G401.6 (cell line): Measurements from ENCODE around the gene CLCNKA.

Source experiments
- FAIRE-seq: peaks from 2 replicates; lab custom pipeline; 2012; peaks lifted over from hg19 to GRCh38; lab: Jason Lieb, UNC

The CLCNKA gene

GRCh38 chr1:16063226-16063829, 41.5 kb downstream of the CLCNKA start:
- FAIRE-seq: no peak

DNA sequence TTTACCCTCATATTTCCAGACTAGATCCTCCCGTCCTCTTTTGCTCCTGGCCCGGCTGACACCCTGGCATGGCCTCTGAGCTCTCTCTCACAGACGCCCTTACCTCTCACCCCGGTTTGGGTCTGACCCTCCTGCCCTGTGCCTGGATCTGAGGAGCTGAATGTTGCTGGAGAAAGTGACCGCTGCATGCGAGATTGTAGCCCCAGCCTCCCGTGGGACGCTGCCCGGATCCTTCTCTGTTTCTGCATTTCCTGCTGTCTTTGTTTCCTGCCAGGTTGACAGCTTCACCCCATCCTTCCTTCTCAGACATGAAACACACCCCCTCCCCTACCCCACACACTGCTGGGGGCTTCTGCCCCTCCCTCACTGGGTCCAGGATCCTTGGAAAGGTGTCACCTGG, 42.1 kb downstream of the CLCNKA start:
- FAIRE-seq: no peak

- no peak for FAIRE-seq
Observed at GRCh38 chr1:16064536-16065268, 42.9 kb downstream of the CLCNKA start.

DNA sequence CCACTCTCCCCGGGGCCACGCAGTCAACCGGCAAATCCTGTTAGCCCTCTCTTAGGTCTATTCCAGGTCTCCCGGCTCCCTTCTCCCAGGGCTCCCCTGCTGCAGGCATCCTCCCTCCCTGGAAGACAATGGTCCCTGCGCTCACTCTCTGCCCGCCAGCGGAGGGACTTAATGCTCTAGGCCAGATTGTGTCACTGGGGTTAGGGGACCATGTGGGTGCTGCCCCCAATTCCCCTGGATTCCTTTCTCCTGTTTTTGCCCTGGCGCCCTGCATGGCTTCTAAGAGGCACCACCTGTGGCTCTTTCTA, 43.4 kb downstream of the CLCNKA start:
- no peak for FAIRE-seq

DNA sequence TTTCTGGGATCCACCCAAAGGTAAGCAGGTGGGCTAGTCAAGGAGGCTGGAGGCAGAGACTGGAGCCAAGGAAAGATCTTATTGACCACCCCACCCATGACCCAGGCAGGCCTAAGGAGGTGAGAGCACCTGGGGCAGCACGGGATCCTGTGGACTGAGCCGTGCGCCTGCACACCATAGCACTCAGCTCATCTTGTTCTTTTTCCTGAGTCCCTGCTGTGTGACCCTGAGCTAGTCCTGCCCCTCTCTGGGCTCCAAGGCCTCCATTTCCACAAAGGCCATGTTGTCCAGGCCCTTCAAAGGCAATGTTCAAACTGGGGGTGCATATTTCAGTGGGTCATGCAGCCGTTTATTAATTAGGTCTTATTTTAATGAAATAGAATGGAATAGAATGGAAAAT, 44.4 kb downstream of the CLCNKA start:
- FAIRE-seq: no peak

DNA sequence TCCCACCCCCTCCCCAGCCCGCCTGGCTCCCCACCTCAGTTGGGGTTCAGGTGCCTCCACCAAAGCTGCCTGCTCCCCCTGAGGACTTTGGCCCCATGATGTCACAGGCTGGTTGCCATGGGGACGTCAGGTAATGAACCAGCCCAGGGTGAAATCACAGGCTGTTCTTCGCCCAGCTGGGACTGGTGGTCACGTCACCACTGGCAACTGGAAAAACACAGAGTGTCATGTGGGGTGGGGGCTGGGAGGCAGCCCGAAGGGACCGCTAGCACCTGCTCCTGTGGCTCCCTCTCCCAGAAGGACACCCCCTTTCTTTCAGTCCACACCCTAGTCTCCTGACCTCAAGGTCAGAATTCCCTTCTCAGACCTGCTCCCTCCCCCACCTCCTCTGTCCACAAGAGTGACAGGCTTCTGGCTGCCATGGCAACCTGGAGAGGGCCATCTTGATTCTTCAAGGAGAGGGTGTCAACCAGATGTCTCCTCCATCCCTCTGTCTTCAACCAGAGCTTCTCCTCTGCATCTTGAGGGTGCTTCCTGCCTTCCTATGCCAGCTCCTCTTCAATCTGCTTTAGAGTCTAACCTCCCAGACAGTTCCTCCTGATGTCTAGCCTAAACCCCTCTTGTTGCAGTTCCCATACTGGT, 45.4 kb downstream of the CLCNKA start:
- FAIRE-seq: no peak

DNA sequence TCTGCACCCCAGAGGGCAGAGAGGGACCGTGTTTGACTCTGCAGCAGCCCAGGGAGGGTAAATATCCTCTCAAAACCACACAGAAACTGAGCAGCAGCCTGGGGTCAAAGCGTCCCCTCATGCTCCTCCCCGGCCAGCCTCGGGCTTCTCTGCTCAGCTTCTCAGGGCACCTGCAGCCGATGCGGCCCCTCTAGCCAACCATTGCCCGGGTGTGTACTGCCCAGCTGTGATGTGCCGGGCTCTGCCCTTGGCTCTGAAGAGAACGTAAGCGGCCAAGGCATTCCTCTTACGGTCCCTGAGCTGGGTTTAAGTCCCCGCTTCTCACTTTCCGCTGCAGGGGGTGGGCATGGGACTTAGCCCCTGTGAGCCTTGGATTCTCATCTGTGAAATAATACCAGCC, 46.1 kb downstream of the CLCNKA start:
- FAIRE-seq: no peak

DNA sequence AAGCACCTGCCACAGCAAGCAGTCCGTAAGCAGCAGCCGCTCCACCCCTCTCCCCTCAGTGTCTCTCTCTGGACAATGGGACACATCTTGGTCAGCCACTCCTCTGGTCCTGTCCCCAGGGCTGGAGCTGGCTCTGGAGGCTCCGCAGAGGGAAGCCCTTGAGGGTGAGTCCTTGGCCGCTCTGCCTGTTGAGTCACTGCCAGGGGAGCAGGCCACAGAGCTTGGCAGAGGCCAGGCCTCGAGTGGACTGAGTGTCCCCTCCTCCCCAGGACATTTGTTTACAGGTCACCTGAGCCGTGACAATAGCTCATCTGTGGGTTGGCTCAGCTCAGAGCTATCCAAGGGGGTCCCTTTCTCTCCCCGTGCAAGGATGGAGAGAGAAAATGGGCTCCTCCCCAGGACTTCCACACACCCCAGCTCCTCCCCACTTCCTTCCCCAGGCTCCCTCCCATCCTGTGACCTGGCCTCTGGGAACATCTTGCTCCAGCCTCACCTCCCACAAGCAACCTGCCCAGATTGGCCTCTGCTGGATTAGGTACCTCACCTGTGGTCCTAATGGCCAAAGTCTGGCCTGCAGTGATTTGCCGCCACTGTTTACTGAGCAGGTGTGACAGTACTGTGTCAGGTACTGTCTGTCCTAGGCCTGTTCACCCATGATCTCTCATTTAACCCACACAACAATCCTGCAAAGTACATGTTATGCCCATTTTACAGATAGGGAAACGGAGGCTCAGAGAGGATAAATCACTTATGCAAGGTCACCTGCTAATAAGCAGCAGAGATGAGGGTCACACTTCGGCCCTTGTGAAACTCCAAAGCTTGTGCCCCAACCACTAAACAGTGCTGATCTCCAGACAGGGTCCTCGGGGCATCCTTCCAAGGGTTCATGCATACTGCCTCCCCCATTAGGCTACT, 46.8 kb downstream of the CLCNKA start:
- no peak for FAIRE-seq

GRCh38 chr1:16070640-16071355, 49.0 kb downstream of the CLCNKA start:
- FAIRE-seq: no peak

- FAIRE-seq: no peak
Observed at GRCh38 chr1:16071614-16072013, 49.8 kb downstream of the CLCNKA start.

GRCh38 chr1:16072095-16072494, 50.3 kb downstream of the CLCNKA start:
- FAIRE-seq: no peak

- no peak for FAIRE-seq
Observed at GRCh38 chr1:16072616-16073484, 51.0 kb downstream of the CLCNKA start.

DNA sequence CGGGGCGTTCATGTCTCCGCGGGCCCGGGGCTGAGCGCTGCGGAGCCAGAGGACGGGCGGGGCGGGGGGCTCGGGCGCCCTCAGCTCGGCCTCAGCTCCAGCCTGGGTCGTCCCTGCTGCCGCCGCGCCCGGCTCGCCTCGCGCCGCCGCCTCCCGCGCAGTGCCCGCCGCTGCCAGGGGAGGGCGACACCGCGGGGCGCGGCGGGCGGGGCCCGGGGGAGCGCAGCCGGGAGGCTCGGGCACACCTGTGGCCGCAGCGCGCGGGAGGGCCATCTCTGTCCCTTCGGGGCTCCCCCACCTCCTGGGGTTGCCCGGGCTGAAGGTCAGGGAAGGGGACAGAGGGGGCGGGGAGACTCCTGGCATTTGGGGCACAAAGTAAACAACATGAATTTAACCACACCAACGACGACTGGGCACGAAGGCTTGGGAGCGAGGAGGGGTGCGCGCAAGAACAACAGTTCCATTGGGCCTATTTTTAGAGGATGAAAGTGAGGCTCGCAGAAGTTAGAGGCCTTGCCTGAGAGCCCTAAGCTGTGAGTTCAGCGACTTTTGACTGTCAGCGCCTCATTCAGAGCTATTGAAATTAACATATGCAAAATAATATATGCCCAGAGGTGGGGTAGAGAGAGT, 51.8 kb downstream of the CLCNKA start, which contains the start of gene FAM131C:
FAM131C (minus strand) TSS at position 162 of the 630 bp plus-strand sequence. CDS start 209 bp downstream, outside the sequence.
- no peak for FAIRE-seq

GRCh38 chr1:16074217-16074616, 52.4 kb downstream of the CLCNKA start:
- no peak for FAIRE-seq

GRCh38 chr1:16075337-16076030, 53.6 kb downstream of the CLCNKA start:
- FAIRE-seq: no peak

DNA sequence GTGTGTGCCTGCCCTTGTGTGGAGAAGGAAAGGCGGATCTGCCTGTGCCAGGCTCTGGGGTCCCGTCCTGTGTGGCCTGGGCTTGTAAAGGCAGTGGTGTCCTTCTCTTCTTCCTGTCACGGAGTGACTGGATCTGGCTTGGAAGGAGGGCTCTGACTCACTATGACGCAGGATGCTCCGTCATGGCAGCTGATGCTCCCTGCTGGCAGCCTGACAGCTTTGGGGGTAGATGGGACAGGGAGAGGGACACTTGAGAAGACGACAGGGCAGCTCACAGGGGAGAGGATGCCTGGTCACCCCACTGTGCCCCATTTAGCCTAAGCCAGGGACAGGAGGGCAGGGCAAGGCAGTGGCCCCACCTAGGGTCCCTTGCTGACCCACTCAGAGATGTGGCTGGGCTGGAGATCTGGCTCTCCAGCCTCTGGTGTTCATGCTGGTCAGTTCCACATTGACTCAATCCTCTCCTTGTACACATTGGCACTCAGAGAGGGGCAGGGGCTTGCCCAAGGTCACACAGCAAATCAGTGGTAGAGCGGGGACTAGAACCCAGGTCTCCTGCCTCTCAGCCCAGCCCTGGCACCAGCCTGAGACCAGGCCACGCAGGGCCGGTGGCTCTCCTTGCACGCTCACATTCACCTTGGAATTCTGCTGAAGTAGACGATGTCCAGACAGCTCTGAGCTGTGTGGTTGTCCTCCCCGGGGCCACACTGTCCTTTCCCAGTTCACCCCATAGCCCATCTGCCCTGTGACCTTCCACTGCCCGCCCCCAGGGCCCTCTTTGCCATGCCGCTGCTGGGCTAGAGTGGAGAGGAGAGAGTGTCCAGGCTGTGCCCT, 54.4 kb downstream of the CLCNKA start:
- FAIRE-seq: no peak

- no peak for FAIRE-seq
Observed at GRCh38 chr1:16076865-16077238, 55.0 kb downstream of the CLCNKA start.

DNA sequence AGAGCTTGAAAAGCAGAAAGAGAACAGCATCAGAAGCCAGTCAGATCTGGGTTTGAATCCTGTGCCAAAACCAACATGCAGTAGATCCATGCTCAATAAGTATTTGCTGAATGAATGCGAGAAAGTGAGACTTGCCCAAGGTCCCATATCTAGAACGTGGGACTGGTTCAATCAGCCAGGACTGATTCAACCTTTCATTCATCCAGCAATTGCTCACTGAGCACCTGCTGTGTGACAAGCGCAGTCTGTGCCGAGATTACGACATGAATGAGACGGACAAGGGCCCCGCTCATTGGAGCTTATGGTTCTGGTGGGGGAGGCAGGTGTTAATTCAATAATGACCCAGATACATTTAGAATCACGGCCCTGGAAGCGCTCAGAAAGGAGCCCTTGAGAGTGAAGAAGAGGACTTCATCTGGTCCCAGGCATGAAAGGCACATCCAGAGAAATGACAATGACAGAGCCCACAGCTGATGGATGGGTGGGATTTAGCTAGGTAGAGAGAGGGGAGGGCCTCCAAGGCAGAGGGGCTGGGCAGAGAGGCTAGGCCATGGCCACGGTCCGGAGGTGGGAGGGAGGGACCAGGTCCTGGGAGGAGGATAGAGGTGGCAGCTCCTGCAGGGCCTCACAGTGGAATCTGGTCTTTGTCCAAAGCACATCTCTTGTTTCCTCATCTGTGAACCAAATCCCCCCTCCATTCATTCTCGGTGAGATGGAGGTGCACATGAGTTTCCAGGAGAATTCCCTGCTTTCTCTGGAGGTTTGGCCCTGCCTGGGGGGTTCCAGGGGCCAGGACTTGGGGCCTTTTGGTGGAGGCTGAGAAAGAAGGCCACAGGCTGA, 55.8 kb downstream of the CLCNKA start:
- FAIRE-seq: no peak
